Kidney glomerular epithelial cell (primary cell): ENCODE data around the gene ERMP1.
"Not testable (repeated sequence)": the region's sequence is repeated elsewhere in the genome, so short reads cannot be mapped to it uniquely, and the experiment has no call there.

Source experiments
- DNase-seq: peaks from one replicate; lab custom pipeline; 2025; lab: John Stamatoyannopoulos, UW

The ERMP1 gene

DNA sequence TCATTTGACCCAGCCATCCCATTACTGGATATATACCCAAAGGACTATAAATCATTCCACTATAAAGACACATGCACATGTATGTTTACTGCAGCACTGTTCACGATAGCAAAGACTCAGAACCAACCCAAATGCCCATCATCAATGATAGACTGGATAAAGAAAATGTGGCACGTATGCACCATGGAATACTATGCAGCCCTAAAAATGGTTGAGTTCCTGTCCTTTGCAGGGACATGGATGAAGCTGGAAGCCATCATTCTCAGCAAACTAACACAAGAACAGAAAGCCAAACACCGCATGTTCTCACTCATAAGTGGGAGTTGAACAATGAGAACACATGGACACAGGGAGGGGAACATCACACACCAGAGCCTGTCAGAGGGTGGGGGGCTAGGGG, 49.5 kb downstream of the ERMP1 start:
- DNase-seq = not testable (repeated sequence)

DNA sequence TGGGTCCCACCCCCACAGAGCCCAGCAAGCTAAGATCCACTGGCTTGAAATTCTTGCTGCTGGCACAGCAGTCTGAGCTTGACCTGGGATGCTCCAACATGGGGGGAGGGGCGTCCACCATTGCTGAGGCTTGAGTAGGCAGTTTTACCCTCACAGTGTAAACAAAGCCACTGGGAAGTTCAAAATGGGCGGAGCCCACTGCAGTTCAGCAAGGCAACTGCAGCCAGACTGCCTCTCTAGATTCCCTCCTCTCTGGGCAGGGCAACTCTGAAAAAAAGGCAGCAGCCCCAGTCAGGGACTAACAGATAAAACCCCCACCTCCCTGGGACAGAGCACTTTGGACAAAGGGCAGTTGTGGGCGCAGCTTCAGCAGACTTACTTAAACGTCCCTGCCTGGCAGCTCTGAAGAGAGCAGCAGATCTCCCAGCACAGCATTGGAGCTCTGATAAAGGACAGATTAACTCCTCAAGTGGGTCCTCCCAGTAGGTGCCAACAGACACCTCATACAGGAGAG, 53.2 kb downstream of the ERMP1 start:
- DNase-seq = not testable (repeated sequence)

DNA sequence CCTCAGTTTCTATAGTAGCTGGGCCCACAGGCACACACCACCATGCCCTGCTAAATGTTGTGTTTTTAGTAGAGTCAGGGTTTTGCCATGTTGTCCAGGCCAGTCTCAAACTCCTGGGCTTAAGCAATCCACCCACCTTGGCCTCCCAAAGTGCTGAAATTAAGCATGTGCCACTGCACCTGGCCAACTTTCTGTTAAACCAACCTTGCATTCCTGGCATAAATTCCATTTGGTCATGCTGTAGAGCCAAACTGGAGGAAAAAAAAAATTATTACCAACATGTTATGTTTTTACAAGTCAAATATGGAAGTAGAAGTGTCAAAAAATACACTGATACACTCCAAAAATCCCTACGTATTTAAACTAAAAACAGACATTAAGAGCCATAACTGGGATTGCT, 54.1 kb downstream of the ERMP1 start:
- no peak for DNase-seq

DNA sequence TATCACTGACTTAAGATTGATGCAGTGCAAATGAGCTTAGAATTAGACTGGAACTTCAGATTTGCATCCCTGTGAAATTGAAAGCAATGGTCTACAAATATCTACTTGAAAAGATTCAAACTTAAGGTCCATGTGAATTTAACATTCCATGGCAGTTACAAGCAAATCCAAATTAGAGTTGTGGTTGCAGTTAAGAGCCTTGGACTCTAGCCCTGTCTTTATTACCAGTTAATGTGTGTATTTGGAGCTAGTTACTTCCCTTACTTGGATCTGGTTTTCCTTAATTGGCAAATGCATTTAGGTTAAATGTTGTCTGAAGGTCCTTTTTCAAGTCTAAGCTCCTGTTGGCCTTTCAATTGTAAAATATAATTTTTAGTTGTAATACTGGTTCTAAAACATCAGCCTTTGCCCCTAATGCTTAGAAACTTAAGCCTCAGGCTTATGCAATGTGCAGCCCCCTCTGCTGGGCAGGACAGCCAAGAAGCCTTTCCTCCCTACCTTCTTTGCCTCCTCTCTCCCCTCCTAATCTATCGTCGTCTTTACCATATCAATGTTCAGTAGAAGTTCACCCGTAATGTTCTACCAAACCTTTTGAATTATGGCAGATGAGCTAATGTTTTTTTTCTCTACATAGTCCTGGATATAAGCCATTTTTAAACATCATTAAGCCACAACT, 59.5 kb downstream of the ERMP1 start:
- no peak for DNase-seq

DNA sequence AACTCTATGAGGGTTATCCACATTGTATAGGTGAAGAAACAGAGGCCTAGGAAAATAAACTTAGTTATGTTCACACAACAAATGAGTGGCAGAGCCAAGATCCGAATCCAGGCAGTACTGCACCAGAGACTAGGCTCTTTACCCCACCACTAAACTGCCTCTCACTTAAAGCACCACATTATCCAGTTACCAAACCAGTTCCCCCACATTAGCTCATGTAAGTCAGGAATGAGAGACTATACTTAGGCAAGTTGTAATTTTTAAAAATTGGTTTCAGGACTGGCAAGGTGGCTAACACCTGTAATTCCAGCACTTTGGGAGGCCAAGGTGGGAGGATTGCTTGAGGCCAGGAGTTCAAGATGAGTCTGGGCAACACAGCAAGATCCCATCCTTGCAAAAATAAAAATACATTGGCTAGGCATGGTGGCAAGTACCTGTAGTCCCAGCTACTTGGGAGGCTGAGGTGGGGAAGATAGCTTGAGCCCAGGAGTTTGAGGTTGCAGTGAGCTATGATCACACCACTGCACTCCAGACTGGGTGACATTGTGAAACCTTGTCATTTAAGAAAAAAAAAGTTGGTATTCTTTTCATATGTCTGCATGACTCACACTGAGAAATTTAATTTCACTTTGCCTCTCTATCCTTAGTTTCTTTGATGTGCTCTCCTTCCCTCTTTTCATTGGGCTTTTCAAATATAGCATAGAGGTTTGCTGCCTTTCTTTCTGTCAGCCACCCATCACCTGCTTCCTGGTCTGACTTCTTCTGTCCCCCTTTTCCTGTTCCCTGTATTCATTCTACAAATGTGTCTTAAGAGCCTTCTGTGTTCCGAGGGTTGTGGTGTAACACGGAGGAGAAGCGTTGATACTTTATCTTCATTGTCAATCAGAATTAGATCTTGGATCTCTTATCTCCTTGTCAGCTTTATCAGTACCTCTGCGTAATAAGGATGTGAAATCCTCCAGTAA, 64.7 kb downstream of the ERMP1 start:
- no peak for DNase-seq

DNA sequence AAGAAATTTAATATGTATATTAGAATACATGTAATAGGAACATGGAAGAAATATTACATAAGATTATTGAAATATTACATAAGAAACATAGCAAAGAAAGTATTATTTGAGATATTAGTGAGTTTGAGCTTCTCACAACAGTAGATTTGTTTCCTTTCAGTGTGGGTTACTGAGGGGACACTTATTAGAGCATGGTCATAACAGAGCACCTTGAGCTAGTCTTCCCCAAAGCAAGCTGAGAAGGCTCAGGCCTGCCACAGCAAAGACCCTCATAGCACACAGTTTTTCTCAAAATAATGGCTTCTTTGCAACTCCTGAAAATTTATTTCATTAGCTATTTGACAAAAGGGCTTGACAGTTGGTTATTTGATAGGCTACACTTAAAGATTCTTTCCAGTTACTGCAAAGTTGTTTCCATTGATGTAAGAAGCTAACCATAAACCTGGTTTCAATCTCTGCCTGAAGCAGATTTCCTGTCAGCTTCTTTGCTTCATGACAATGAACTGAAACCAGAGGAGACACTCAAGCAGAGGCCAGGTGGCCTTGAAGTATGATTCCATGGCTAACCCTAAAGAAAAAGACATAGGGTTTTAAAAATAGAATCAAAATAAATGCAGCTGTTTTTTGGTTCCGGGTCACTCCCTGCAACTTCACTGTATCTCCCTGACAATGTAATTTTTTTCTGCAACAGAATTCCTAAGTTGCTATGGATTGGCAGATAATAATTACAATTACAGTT, 68.6 kb downstream of the ERMP1 start:
- no peak for DNase-seq

DNA sequence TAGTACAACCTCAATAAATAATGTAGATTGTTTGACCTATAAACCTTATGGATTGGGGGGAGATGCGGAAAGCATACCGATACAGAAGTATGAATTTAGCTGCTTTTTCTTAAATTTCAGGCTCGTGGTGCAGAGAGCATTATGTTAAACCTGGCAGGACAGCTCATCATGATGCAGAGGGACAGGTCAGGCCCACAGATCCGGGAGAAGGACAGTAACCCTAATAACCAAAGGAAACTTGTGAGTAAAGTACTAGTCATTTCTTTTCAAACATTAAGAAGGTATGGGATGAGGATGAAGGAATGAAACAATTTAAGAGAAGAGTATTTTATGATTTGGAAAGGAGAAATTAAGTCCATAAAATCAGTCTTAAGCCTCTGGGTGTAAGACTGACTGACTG, 70.5 kb downstream of the ERMP1 start:
- no peak for DNase-seq

DNA sequence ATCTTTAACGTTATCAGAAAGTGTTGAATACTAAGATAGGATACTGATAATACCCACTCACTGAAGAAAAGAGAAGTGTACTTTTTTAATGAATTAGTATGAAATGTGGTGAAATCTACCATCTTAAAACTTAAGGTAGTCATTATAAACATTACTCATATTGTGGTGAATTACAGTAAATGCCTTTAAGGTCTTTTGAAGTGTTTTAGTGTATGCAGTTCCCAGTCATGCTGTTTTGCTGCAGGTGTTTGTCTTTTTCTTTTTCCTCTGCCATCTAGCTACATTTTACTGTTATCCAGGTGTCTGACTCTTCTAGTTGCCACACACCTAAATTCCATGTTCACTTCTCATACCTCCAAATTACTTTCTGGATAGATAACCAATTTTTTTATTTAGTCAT, 72.6 kb downstream of the ERMP1 start:
- no peak for DNase-seq

DNA sequence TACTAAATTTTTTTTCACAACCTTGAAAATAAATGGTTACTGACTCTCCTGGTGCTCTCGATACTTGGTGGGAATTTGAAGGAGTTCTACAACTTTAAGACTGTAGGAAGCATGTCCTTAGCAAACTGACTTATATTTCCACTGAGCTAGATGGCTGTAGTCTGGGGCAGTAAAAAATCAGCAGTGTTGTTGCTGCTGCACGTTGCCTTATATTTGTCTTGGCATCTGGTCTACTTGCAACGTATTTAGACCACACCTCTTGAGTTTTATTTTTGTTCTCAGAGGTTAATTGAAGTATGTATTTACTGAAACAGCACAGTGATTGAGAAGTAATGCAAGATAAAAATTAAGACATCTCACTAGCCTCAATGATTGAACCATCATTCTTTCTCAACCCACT, 76.3 kb downstream of the ERMP1 start:
- no peak for DNase-seq

DNA sequence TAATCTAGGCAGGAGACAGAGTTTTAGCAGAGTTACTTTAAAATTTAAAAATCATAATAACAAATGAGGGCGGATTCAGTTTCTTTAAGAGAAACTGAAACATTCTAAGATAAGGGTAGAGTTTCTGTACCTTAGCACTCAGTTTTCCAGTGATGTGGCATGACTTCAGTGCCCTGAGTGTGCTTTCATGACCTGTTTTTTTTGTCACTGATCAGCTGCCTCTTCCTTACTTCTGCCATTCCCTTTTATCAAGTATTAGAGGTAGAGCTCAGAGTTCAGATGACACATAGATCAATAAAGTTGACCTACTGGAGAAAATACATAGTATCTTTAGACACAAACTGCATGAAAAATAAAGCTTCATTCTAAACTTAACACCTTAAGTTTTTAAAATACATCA, 82.3 kb downstream of the ERMP1 start:
- DNase-seq = no peak

DNA sequence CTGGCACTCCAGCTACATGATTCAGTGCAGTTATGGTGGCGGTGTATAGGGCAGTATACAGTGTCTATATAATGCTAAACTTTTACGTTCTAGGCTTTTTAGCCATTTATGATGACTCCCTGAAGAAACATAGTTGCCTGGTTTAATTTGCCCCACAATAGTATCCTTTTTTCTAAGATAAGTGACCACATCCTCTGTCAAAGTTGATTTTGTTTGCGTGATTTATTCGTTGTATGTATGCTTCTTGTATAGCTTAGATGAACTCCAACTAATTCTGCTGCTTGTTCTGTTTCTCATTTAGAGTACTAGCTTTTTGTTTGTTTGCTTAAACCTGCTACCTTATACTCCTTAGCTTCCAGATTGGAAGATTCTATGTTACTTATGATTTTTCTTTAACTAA, 83.6 kb downstream of the ERMP1 start:
- no peak for DNase-seq

DNA sequence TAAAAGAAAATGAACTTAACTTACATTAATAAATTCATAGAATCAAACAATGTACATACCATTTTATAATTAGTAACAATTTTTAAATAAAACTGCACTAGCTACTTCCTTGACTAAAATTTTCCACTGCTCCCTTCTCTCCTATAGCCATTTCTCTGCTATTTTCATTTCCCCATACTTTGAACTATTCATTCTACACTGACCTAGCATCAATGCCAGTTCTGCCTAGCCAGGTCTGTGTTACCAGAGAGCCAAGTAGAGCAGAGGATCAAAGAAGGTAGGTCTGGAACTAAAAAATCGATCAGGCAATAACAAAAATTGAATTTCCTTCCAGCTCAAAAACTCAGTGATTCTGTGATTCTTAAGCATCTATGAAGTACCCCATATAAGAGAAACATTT, 84.5 kb downstream of the ERMP1 start:
- no peak for DNase-seq

DNA sequence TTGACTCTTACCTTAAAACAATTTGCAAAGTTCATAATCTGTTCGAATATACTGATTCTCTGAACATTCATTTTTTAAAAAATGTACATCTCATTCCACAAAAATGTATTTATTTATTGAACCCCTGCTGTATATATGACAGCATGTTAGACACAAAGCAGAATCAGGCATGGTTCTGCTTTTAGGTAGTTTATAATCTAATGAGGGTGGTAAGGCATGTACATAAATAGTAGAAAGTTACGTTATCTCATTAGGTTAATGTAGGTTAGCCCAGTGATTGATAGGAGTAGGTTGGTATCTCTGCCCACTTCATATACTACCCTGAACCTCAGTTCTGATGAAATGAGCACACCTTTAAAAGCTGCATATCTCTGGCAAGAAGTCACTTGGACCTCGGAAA, 89.8 kb downstream of the ERMP1 start:
- DNase-seq = no peak

DNA sequence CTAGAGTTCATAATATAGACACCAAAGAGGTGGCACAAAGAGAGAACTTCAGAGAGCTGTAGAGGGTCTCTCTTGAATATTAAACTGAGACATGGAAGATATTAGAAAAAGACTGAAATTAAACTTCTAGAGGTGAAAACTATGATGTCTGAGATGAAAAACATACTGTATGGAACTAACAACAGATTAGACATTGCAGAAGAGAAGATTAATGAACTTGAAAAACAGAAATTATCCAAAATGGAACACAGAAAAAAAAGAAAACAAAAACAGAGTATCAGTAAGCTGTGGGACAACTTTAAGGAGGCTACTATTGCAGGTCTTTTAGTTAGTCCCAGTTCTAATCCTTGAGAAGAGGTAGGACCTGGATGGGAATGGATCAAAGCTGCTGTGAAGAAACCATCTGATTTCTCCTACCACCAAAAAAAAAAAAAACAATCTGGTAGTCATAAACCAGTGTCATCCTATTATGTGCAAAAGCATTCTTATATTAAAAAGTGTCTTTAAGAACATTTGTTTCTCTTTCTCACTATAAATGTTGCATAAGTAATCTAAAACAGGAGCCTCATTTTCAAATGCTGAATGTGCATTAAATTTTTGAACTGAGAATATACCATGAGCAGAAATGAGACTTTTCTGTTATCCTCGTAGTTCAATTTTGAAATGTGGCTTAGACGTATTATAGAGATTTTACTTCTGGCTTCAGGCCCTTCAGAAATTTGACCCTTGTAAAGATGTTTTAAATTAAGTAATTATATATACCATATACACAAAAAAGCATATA, 96.2 kb downstream of the ERMP1 start:
- no peak for DNase-seq

DNA sequence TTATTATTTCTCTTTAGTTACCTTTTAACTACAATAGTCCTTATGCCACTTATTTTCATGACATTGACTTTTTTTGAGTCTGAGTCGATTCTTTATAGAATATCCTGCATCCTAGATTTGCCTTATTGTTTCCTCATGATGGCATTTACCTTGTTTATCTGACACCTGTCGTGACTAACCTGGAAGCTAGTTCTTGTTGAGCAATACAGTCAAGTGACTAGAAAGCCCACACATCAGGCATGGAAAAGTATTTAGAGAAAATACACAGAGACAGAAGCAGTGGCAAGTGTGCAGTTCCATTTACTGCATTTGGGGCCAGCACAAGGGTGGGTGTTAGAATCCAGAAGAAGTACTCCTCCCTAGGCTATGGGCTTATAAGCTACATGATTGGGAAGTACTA, 97.8 kb downstream of the ERMP1 start:
- no peak for DNase-seq
